Stimulated activated CD8-positive, alpha-beta memory T cell treated with anti-CD3 and anti-CD28 coated beads, Interleukin-4, amount 100 ng/mL, for 1 hour (primary cell): ENCODE results near the gene TNFAIP3.

Source experiments
- DNase-seq, 2 donors: peaks; one replicate each; pipeline ENCODE4 v3.0.0-alpha.2; 2020; ENCODE audit warnings: low read depth in 2 of 2, low spot score in 1 of 2

The TNFAIP3 gene

GRCh38 chr6:137901454-137901853, 34.4 kb downstream of the TNFAIP3 start:
- no peak for DNase-seq

- no peak for DNase-seq
Observed at GRCh38 chr6:137902699-137903098, 35.6 kb downstream of the TNFAIP3 start.

- no peak for DNase-seq
Observed at GRCh38 chr6:137903274-137903932, 36.3 kb downstream of the TNFAIP3 start.

DNA sequence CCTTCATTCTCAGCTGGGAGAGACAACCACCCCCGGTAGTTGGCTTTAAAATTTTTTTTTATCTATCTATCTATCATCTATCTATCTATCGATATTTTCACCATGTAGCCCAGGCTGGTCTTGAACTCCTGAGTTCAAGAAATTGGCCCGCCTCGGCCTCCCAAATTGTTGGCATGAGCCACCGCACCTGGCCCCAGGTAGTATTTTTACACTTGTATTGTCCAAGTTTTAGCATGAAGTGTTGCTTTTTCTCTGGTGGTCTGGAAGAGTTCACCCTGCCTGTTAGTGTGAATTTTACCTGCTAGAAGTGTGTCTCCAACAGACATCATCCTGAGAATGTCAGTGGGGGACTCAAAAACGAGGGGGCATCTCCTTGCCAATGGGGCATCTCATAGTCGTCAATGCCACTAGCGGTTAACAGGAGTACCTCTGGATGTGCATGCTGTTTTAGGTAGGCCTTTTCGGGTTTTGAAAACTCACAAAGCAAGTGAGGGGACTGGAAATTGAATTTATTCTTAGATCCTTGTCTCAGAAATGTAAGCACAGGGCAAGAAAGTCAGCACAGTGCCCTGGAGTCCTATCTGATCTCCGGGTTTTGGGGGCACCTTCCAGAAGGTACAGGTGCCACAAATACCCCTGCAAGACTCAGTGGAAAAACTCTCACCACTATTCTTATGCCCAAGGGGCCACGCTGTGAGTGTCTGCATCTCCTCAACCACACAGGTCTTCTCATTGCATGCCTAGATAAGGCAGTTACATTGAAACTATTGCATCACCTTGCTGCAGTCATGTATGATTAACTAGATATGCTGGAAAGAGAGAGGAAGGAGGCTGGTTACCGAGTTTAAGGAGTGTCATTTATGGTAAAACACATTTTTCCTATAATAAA, 37.1 kb downstream of the TNFAIP3 start:
- no peak for DNase-seq

DNA sequence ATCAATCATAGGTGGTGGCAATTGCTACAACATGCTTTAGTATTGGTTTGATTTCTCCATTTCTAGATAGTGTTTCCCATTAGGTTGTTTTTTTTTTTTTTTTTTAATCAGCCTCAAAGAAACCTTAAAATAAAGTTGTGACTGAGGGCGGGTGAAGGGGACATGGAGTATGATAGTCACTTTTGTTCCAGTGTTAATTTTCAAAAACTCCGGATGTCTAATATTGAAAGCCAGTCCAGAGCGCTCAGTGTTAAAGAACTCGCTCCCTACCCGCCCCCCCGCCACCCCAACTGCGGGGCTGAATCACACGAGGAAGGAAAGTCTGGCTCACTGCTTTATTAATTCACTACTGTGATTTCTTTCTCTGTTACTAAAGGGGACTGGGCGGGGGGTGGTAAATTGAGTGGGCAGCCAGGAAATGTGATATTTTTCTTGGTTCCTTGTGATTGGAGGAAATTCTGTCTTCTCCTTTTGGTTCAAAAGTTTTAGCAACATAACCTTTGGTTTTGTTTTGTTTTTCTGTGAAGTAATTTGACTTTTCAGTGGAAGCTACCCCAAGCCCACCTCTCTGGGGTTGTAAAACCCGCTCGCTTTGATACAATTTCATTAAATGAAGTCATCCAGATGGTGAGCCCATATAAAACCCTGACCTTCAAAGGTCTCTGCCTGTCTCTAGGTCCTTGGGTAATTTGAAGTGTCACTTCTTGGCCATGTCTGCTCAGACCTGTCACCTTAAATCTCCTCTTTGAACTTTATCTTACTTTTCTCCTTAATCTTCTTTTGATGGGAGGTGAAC, 38.0 kb downstream of the TNFAIP3 start:
- DNase-seq: peak in 1 of 2 donors; percentile 37

DNA sequence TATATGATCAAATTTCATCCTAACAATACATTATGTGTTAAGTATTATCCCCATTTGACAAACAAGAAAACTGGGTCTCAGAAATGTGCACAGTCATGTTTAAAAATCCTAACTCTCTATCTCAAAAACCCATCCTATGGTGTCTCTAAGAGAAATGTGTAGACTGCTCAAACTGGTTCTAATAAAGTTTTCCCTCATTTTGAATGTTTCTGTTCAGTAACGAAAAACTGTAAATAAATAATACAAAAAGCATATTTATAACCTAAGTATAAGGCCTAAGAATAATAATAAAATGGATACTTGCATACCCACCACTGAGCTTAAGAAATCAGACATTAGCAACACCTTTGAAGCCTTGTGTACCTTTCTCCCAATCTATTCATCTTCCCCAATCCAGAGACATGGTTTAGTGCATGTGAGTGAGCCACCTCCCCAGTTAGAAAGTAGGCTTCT, 39.0 kb downstream of the TNFAIP3 start:
- DNase-seq: no peak

GRCh38 chr6:137907170-137907569, 40.1 kb downstream of the TNFAIP3 start:
- no peak for DNase-seq

DNA sequence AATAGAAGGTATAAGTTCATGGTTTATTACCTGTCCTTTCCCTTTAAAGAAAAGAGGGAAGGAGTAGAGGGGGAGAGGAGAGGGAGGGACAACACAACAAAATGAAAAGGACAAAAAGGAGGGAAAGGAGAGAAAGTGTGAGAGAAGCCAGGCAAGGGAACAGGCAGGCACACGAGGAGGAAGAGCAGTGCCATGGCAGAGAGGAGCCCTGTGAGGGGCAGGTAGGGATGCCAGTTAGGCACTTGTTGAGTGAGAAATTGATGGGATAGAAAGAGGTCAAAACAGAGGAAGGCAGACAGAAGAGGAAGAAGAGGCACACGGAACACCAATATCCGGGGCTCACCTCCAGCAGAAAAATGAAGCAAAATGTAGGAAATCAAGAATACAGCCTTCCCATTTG, 42.5 kb downstream of the TNFAIP3 start:
- no peak for DNase-seq

GRCh38 chr6:137910424-137910834, 43.4 kb downstream of the TNFAIP3 start:
- no peak for DNase-seq

- DNase-seq: no peak
Observed at GRCh38 chr6:137910843-137911456, 43.9 kb downstream of the TNFAIP3 start.

- no peak for DNase-seq
Observed at GRCh38 chr6:137911675-137912191, 44.7 kb downstream of the TNFAIP3 start.

GRCh38 chr6:137912813-137913212, 45.8 kb downstream of the TNFAIP3 start:
- DNase-seq: no peak

DNA sequence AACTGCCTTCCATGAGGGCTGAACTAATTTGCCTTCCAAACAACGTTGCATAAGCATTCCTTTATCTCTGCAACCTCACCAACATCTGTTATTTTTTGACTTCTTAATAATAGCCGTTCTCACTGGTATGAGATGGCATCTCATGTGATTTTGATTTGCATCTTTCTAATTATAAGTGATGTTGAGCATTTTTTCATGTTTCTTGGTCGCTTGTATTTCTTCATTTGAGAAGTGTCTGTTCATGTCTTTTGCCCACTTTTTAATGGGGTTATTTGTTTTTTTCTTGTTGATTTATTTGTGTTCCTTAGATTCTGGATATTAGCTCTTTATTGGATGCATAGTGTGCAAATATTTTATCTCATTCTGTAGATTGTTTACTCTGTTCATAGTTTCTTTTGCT, 46.4 kb downstream of the TNFAIP3 start:
- DNase-seq: no peak

DNA sequence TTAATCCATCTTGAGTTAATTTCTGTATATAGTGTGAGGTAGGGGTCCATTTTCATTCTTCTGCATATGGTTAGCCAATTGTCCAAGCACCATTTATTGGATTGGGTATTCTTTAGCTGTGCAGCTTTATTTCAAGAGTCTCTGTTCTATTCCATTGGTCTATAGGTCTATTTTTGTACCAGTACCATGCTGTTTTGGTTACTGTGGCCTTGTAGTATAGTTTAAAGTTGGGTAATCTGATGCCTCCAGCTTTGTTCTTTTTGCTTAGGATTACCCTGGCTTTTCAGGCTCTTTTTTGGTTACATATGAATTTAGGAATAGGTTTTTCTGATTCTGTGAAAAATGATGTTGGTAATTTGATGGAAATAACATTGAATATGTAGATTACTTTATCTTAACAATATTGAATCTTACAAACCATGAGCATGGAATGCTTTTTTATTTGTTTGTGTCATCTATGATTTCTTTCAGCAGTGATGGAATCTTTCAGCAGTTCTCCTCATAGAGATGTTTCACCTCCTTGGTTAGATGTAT, 47.0 kb downstream of the TNFAIP3 start:
- no peak for DNase-seq

GRCh38 chr6:137914530-137915193, 47.6 kb downstream of the TNFAIP3 start:
- DNase-seq: no peak

DNA sequence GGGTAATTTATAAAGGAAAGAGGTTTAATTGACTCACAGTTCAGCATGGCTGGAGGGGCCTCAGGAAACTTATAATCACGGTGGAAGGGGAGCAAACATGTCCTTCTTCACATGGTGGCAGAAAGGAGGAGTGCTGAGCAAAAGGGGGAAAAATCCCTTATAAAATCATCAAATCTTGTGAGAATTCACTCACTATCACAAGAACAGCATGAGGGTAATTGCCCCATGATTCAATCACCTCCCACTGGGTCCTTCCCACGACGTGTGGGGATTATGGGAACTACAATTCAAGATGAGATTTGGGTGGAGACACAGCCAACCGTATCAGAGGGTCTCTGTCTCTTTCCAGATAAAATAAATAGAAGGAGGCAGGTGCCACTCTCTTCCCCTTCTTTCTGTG, 48.7 kb downstream of the TNFAIP3 start:
- no peak for DNase-seq

- DNase-seq: no peak
Observed at GRCh38 chr6:137917551-137918325, 50.7 kb downstream of the TNFAIP3 start.

DNA sequence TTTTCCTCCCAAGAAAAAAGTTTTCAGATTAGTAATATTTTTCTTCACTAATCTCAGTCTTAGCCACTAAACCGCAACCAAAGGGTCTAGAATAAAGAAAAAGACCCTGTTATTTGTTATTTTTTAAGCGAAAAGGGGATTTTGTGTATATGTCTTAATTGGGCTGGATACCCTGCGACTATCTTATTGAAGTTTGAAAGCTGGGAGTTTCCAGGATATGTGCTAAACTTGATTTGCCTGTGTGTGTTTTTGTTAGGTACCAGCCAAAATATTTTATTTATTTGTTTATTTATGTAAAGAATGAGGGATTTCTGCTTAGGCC, 52.4 kb downstream of the TNFAIP3 start:
- no peak for DNase-seq
